OCI-LY7 (cell line): ENCODE data around the gene RARB.

Experiments
- CTCF ChIP-seq: fragments of 200-600 bp; sonication (generic); conservative IDR thresholded peaks from 2 replicates; pipeline ENCODE4 v1.5.1; 2014; ENCODE audit warnings: mild to moderate bottlenecking, antibody characterized with exemption, low read length, moderate library complexity, mixed read lengths
- EZH2phosphoT487 ChIP-seq: fragments of 200-600 bp; sonication (generic); IDR thresholded peaks from 2 replicates; pipeline ENCODE4 v1.6.1; 2018; ENCODE audit warnings: low read depth, borderline replicate concordance, mild to moderate bottlenecking, mixed run types, antibody characterized with exemption, low read length, moderate library complexity, mixed read lengths

- TF ChIP-seq CTCF (no peak), EZH2phosphoT487 (no peak)
Measured at GRCh38 chr3:25513642-25514266, 85.7 kb downstream of the RARB start.
